ENCODE results near the gene SUPT4H1.
"Not testable (repeated sequence)": the region's sequence is repeated elsewhere in the genome, so short reads cannot be mapped to it uniquely, and the experiment has no call there.

Gene SUPT4H1

DNA sequence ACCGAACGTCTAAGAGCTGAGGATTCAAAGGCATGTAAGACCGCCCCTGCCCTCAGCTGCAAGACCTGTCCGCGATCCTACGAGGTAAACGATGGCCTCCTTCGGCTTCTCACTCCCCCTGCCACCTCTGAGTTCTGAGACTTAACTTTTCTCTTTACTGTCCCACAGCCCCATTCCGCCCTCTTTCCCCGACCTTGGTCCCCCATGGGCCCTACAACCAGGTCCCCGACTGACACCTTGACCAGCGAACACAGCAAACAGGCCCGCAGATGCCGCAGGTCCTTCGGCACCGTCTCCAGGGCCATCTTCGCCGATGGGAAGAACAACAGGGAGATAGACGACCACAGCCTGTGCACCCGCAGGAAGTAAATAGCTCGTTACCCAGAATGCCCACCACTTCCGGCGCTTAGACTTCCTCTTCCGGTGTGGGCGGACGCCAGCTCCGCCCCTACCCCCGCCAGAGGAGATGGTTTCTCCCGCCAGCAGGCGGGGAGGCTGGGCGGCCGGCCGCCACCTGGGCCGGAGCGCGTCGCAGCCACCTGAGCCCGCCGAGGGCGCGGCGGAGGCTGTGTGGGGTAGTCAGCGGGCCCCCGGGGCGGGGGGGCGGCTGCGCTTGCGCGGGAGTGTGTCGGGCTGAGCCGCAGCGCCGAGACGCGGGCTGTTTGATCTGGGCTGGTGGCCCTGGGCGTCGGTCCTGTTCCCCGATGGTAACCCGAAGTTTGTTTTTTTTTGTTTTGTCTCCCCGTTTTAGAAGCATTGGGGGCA is at the start of gene SUPT4H1:
TSS of gene SUPT4H1 (minus strand) at position 371 of the 765 bp plus-strand sequence. CDS start at position 305, 66 bp downstream.
- DNase-seq (ENCODE audit: low read depth): peak; percentile 94
- TF ChIP-seq, protein P1, sequence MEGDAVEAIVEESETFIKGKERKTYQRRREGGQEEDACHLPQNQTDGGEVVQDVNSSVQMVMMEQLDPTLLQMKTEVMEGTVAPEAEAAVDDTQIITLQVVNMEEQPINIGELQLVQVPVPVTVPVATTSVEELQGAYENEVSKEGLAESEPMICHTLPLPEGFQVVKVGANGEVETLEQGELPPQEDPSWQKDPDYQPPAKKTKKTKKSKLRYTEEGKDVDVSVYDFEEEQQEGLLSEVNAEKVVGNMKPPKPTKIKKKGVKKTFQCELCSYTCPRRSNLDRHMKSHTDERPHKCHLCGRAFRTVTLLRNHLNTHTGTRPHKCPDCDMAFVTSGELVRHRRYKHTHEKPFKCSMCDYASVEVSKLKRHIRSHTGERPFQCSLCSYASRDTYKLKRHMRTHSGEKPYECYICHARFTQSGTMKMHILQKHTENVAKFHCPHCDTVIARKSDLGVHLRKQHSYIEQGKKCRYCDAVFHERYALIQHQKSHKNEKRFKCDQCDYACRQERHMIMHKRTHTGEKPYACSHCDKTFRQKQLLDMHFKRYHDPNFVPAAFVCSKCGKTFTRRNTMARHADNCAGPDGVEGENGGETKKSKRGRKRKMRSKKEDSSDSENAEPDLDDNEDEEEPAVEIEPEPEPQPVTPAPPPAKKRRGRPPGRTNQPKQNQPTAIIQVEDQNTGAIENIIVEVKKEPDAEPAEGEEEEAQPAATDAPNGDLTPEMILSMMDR (IDR thresholded peaks at IDR 0.05; ENCODE audit: low read depth, low read length): no peak
- peak; percentile 77 for TF ChIP-seq MYC (IDR thresholded peaks at IDR 0.05; ENCODE audit: low read depth, low read length)
- peak; percentile 59 for TF ChIP-seq POLR2A (IDR thresholded peaks at IDR 0.05; ENCODE audit: extremely low read depth, insufficient read length)
- TF ChIP-seq, protein P2, sequence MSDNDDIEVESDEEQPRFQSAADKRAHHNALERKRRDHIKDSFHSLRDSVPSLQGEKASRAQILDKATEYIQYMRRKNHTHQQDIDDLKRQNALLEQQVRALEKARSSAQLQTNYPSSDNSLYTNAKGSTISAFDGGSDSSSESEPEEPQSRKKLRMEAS (IDR thresholded peaks at IDR 0.05; ENCODE audit: low read depth, low read length): peak; percentile 63; the same call in 1 of the 2 replicates
- peak within 1 kb of the TSS; percentile 94 for H3K4me3 ChIP-seq (ENCODE audit: low read depth, low read length)

DNA sequence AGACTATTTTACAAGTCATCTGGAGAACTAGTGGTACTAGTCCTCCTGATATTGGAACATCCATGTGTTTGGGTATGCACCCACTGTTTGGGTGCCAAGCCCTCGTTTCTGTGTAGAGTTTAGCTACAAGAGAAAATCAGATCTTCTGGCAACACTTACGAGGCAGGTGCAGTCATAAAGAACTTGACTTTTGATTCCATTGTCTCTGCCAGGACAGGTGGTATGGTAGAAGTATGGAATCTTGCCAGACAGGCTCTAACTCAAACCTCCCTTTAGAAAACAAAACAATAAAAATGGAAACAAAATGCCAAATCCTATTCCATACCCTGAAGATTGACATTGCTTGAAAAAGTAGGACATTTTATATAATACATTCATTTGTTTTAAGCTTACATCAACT is 49.3 kb upstream of the SUPT4H1 start:
- no peak for TF ChIP-seq POLR2A (IDR thresholded peaks at IDR 0.05; ENCODE audit: extremely low read depth, insufficient read length)
- TF ChIP-seq, protein P1 (IDR thresholded peaks at IDR 0.05; ENCODE audit: low read depth, low read length): no peak
- no peak for TF ChIP-seq MYC (IDR thresholded peaks at IDR 0.05; ENCODE audit: low read depth, low read length)
- DNase-seq (ENCODE audit: low read depth): no peak
- no peak overlapping the region for H3K4me3 ChIP-seq (ENCODE audit: low read depth, low read length)

DNA sequence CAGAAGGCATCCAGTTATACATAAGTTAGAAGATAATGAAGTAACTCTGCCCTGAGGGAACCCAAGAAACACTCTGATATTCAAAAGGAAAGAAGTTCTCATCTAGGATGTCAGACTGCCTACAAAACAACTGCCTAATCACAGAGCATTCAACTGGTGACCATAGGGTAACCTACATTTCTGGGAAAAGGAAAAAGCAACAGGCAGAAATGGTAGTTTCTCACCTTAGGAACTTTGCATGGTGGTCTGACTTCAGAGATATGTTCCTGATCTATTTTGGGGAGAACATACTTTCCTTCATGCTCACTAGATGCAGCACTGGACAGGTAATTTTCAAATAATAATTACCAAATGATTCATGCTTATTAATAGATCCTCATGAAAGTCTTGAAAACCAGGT is 48.8 kb upstream of the SUPT4H1 start:
- TF ChIP-seq MYC (IDR thresholded peaks at IDR 0.05; ENCODE audit: low read depth, low read length) (no peak), POLR2A (IDR thresholded peaks at IDR 0.05; ENCODE audit: extremely low read depth, insufficient read length) (no peak)
- TF ChIP-seq, protein P1 (IDR thresholded peaks at IDR 0.05; ENCODE audit: low read depth, low read length): no peak
- TF ChIP-seq, protein P2 (IDR thresholded peaks at IDR 0.05; ENCODE audit: low read depth, low read length): no peak
- H3K4me3 ChIP-seq (ENCODE audit: low read depth, low read length): no peak overlapping the region
- DNase-seq (ENCODE audit: low read depth): no peak

DNA sequence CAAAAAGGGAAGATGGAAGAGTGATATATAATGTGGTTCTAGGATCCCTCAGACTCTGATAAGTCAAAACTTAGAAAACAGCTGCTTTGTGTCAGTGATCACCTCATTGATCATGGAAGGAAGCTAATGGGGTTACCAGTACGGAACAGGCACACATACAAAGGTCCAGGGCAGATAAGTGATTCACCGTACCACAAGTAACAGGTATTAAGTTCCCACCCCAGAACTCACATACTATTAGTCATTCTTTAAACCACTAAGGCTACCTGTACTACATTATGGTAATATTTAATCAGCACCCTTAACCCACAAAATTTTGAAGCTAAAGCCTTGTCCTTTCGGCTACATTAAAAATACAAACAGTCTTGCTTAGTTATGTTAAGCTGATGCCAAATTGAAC is 48.0 kb upstream of the SUPT4H1 start:
- H3K4me3 ChIP-seq (ENCODE audit: low read depth, low read length): no peak overlapping the region
- DNase-seq (ENCODE audit: low read depth): no peak
- TF ChIP-seq, protein P2 (IDR thresholded peaks at IDR 0.05; ENCODE audit: low read depth, low read length): no peak
- TF ChIP-seq, protein P1 (IDR thresholded peaks at IDR 0.05; ENCODE audit: low read depth, low read length): no peak
- no peak for TF ChIP-seq MYC (IDR thresholded peaks at IDR 0.05; ENCODE audit: low read depth, low read length)

DNA sequence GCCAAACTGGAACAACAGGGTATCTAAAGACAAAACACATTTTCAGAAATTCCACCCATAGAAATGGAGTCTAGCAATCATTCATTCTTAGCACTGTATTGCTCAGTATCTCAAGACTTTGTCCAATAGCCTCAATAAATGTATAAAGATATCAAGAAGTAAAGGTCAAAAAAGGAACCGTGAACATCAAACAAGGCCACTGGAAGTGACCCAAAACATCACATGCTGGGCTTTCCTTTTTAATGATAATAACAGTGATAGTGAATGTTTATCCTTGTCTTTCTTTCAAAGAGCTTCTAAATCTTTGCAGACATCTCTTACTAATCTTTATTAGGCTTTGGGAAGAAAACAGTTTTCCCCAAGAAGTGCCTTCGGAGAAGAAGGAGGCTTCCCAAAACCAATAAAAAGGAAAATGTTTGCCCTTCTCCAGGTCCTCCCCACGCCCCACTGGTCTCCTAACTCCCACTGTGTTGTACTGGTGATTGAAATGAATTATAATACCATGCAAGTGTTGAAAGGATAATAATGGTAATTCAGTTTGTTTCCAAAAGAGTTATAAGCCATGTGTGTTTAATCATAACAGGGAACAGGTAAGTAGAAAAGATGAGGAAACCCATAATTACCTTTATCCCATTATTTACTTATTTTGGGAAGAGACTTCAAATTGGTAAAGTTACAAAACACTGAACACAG is 46.7 kb upstream of the SUPT4H1 start:
- H3K4me3 ChIP-seq (ENCODE audit: low read depth, low read length): no peak overlapping the region
- DNase-seq (ENCODE audit: low read depth): no peak
- TF ChIP-seq, protein P1 (IDR thresholded peaks at IDR 0.05; ENCODE audit: low read depth, low read length): no peak
- no peak for TF ChIP-seq POLR2A (IDR thresholded peaks at IDR 0.05; ENCODE audit: extremely low read depth, insufficient read length)

DNA sequence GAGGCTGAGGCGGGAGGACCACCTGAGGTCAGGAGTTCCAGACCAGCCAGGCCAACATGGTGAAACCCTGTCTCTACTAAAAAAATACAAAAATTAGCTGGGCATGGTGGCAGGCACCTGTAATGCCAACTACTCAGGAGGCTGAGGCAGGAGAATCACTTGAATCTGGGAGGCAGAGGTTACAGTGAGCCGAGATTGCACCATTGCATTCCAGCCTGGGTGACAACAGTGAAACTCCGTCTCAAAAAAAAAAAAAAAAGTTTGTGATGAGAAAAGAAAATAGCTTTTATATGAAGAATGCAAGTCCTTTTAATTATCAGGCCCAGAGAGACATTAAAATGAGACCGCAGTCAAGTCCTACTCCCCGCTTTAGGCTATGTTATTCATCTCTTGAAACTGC is 45.4 kb upstream of the SUPT4H1 start:
- DNase-seq (ENCODE audit: low read depth); H3K4me3 ChIP-seq (ENCODE audit: low read depth, low read length): not testable (repeated sequence)
